Putamen (tissue), 1 donor: ENCODE measurements around the gene CCDC192.
A peak's percentile ranks its signal among the peaks of the same experiment; 100 is the strongest.

ENCODE experiments used
- DNase-seq: peaks from one replicate; pipeline ENCODE4 v3.0.0-alpha.2; 2016; ENCODE audit warnings: low spot score

CCDC192 gene

GRCh38 chr5:127958421-127959011, 255.3 kb downstream of the CCDC192 start:
- no peak for DNase-seq

- DNase-seq = peak; percentile 40
Measured at GRCh38 chr5:127959152-127959764, 256.1 kb downstream of the CCDC192 start.

- no peak for DNase-seq
Measured at GRCh38 chr5:127960270-127960691, 257.1 kb downstream of the CCDC192 start.

GRCh38 chr5:127961006-127961762, 258.0 kb downstream of the CCDC192 start:
- DNase-seq = no peak

GRCh38 chr5:127961763-127962145, 258.6 kb downstream of the CCDC192 start:
- DNase-seq = no peak

- DNase-seq = no peak
Measured at GRCh38 chr5:127962491-127962890, 259.3 kb downstream of the CCDC192 start.

- DNase-seq = no peak
Measured at GRCh38 chr5:127963233-127963632, 260.0 kb downstream of the CCDC192 start.

GRCh38 chr5:127963931-127964330, 260.7 kb downstream of the CCDC192 start:
- DNase-seq = no peak

- DNase-seq = no peak
Measured at GRCh38 chr5:127967323-127967982, 264.3 kb downstream of the CCDC192 start.

- no peak for DNase-seq
Measured at GRCh38 chr5:127967983-127968592, 264.9 kb downstream of the CCDC192 start.

GRCh38 chr5:127969002-127969401, 265.8 kb downstream of the CCDC192 start:
- no peak for DNase-seq

- no peak for DNase-seq
Measured at GRCh38 chr5:127969651-127970050, 266.5 kb downstream of the CCDC192 start.

GRCh38 chr5:127970081-127970480, 266.9 kb downstream of the CCDC192 start:
- DNase-seq = no peak

GRCh38 chr5:127970854-127971425, 267.7 kb downstream of the CCDC192 start:
- DNase-seq = no peak

- DNase-seq = no peak
Measured at GRCh38 chr5:127975961-127976360, 272.8 kb downstream of the CCDC192 start.

- DNase-seq = no peak
Measured at GRCh38 chr5:127976525-127976924, 273.3 kb downstream of the CCDC192 start.

GRCh38 chr5:127976991-127977717, 274.0 kb downstream of the CCDC192 start:
- no peak for DNase-seq

GRCh38 chr5:127978738-127979300, 275.6 kb downstream of the CCDC192 start:
- no peak for DNase-seq

- no peak for DNase-seq
Measured at GRCh38 chr5:127979475-127979874, 276.3 kb downstream of the CCDC192 start.

GRCh38 chr5:127980843-127981242, 277.7 kb downstream of the CCDC192 start:
- no peak for DNase-seq

GRCh38 chr5:127981498-127981897, 278.3 kb downstream of the CCDC192 start:
- no peak for DNase-seq
